Endothelial cell of umbilical vein (primary cell): Measurements from ENCODE around the gene NAPB. TPM values are rescaled to one million over a fixed set of nuclear protein-coding genes. Genes with fewer than 3 reads are reported as not detected.

Source experiments
- BruUV-seq: library from RNA; stranded (reverse); fragments of 400-500 nt; replicated peaks from 2 replicates; lab custom pipeline; 2021; lab: Mats Ljungman, UMichigan
- CTCF ChIA-PET: fragments of 300-600, 350-600 bp; sonication (Branson Sonifier 250); formaldehyde crosslinking; loops from one replicate; lab custom pipeline; 2021; ENCODE audit warnings: antibody characterized with exemption, inconsistent platforms; lab: Charles Lee
- POLR2A ChIA-PET: fragments of 300-600, 350-600 bp; sonication (Branson Sonifier 250); formaldehyde crosslinking; loops from one replicate; lab custom pipeline; 2021; ENCODE audit warnings: antibody characterized with exemption, inconsistent platforms; lab: Charles Lee
- DNase-seq: peaks from one replicate; pipeline ENCODE4 v3.0.0-alpha.2; 2011; ENCODE audit warnings: low read depth, low spot score
- FAIRE-seq: peaks from 2 replicates; lab custom pipeline; 2011; peaks lifted over from hg19 to GRCh38; lab: Jason Lieb, UNC
- H2AFZ ChIP-seq: 2 replicates; pipeline ENCODE4 v1.6.0; 2012; ENCODE audit warnings: low read depth, low read length, control low read depth, inconsistent platforms
- H3K27ac ChIP-seq: 2 replicates; pipeline ENCODE4 v1.5.1; 2011; ENCODE audit warnings: low read depth, mild to moderate bottlenecking, control low read depth, low read length, moderate library complexity; ENCODE audit not compliant: insufficient read depth
- H3K27me3 ChIP-seq, 2 experiments: 2 replicates each; pipeline versions ENCODE4 v1.6.0 to v1.6.1; 2011; ENCODE audit warnings: low read length in 2 of 2, mixed read lengths in 1 of 2; ENCODE audit not compliant: control insufficient read depth in 2 of 2, insufficient read depth in 2 of 2
- H3K36me3 ChIP-seq, 2 experiments: 2 replicates in 1 of 2; 3 replicates in 1 of 2; pipeline ENCODE4 v1.5.1; 2011; ENCODE audit warnings: low read length in 2 of 2, mild to moderate bottlenecking in 1 of 2, moderate library complexity in 1 of 2; ENCODE audit not compliant: control insufficient read depth in 2 of 2, insufficient read depth in 2 of 2; ENCODE audit errors: extremely low read depth in 1 of 2
- H3K4me1 ChIP-seq: 3 replicates; pipeline ENCODE4 v1.5.1; 2011; ENCODE audit warnings: mild to moderate bottlenecking, low read length; ENCODE audit not compliant: control insufficient read depth, insufficient read depth; ENCODE audit errors: extremely low read depth
- H3K4me2 ChIP-seq: 2 replicates; pipeline ENCODE4 v1.6.1; 2011; ENCODE audit warnings: low read length, control low read depth, mixed read lengths; ENCODE audit not compliant: insufficient read depth
- H3K4me3 ChIP-seq, 3 experiments: fragments of 200-600 bp in 1 of 3; sonication (generic), shearing (Covaris generic) in 1 of 3; replicated peaks in 1 of 3; 2 replicates each; pipeline ENCODE4 v1.5.1; 2011 to 2016; ENCODE audit warnings: control low read depth in 3 of 3, low read length in 3 of 3, mild to moderate bottlenecking in 2 of 3, inconsistent platforms in 1 of 3, low read depth in 1 of 3, moderate library complexity in 1 of 3; ENCODE audit not compliant: insufficient read depth in 1 of 3
- H3K79me2 ChIP-seq: 2 replicates; pipeline ENCODE4 v1.6.0; 2012; ENCODE audit warnings: low read length, inconsistent platforms; ENCODE audit not compliant: control insufficient read depth, insufficient read depth
- H3K9ac ChIP-seq: replicated peaks from 2 replicates; pipeline ENCODE3; 2011; ENCODE audit warnings: low read length, control low read depth; ENCODE audit not compliant: insufficient read depth; ENCODE audit errors: extremely low read depth
- H3K9me1 ChIP-seq: replicated peaks from 3 replicates; pipeline ENCODE4 v1.6.0; 2011; ENCODE audit warnings: mild to moderate bottlenecking, low read length; ENCODE audit not compliant: control insufficient read depth, insufficient read depth; ENCODE audit errors: extremely low read depth
- H3K9me3 ChIP-seq: replicated peaks from 2 replicates; pipeline ENCODE4 v1.5.1; 2012; ENCODE audit warnings: low read length, inconsistent platforms; ENCODE audit not compliant: control insufficient read depth, insufficient read depth
- H4K20me1 ChIP-seq: replicated peaks from 2 replicates; pipeline ENCODE3; 2011; ENCODE audit warnings: mild to moderate bottlenecking, low read length; ENCODE audit not compliant: control insufficient read depth, insufficient read depth; ENCODE audit errors: extremely low read depth
- CTCF ChIP-seq, 2 donors: IDR thresholded peaks; 1 replicate in 1 of 2; 2 replicates in 1 of 2; pipeline ENCODE4 v1.5.1; 2011; ENCODE audit warnings: low read length in 2 of 2, mild to moderate bottlenecking in 2 of 2, moderate library complexity in 2 of 2, control low read depth in 1 of 2, inconsistent platforms in 1 of 2, low read depth in 1 of 2; ENCODE audit not compliant: insufficient read depth in 1 of 2; ENCODE audit errors: extremely low read depth in 1 of 2
- EZH2 ChIP-seq: IDR thresholded peaks from 2 replicates; pipeline ENCODE4 v1.6.1; 2012; ENCODE audit warnings: borderline replicate concordance, low read depth, mild to moderate bottlenecking, moderate library complexity, low read length, inconsistent platforms; ENCODE audit not compliant: severe bottlenecking
- FOS ChIP-seq: IDR thresholded peaks from 2 replicates; pipeline ENCODE4 v1.6.1; 2011; ENCODE audit warnings: mild to moderate bottlenecking, low read length, moderate library complexity, borderline replicate concordance; ENCODE audit not compliant: insufficient read depth
- GATA2 ChIP-seq: IDR thresholded peaks from 2 replicates; pipeline ENCODE4 v1.7.0; 2011; ENCODE audit warnings: low read depth, mild to moderate bottlenecking, moderate library complexity, mixed read lengths, low read length; ENCODE audit not compliant: insufficient read length, insufficient read depth
- JUN ChIP-seq: IDR thresholded peaks from 2 replicates; pipeline ENCODE4 v1.6.1; 2011; ENCODE audit warnings: borderline replicate concordance, low read depth; ENCODE audit not compliant: insufficient read length, insufficient read depth
- MAX ChIP-seq: IDR thresholded peaks from 2 replicates; pipeline ENCODE4 v1.6.1; 2011; ENCODE audit not compliant: insufficient read depth, insufficient read length
- MYC ChIP-seq: IDR thresholded peaks from one replicate; pipeline ENCODE4 v1.6.1; 2011; ENCODE audit warnings: mild to moderate bottlenecking, low read depth, low read length
- POLR2A ChIP-seq: IDR thresholded peaks from 2 replicates; pipeline ENCODE4 v1.6.1; 2012; ENCODE audit warnings: low read depth, mild to moderate bottlenecking, control low read depth, low read length
- POLR2AphosphoS5 ChIP-seq: IDR thresholded peaks from 2 replicates; pipeline ENCODE4 v1.6.1; 2012; ENCODE audit warnings: low read depth, mild to moderate bottlenecking, control low read depth, low read length, moderate library complexity; ENCODE audit not compliant: insufficient read depth
- dilution Hi-C: fragments of 300-500 bp; cut with MboI; formaldehyde crosslinking; loops from one replicate; pipeline ENCODE4 v1.15.0; 2019; ENCODE audit warnings: low sequenced_read_pairs; ENCODE audit not compliant: extremely low pct_ligation_motif_present
- intact Hi-C: fragments of 100-400 bp; cut with micrococcal nuclease; formaldehyde crosslinking; loops from one replicate; pipeline ENCODE4 v1.10.0; 2022
- polyA plus RNA-seq, 4 experiments: library from polyadenylated mRNA; depleted of rRNA in 3 of 4; stranded (reverse) in 3 of 4; unstranded in 1 of 4; fragments of >200 nt; gene quantifications; 2 replicates each; pipeline versions ENCODE4 v1.2.1 to v1.2.3, GENCODE V29; 2011 to 2012; ENCODE audit warnings: missing spikeins in 1 of 4
- total RNA-seq: library from RNA; stranded (reverse); gene quantifications from 2 replicates; pipeline ENCODE4 v1.2.3, GENCODE V29; 2021

Gene NAPB
- total and polyA plus RNA-seq, 2 donors (not counting 3 experiments of a cell fraction or from before 2014, with no cell fraction given): 4.7 to 10.1 TPM

GRCh38 chr20:23390091-23390774 lies 31.1 kb downstream of the NAPB start:
- ChIA-PET CTCF (interaction anchor here (1.0 to 1.5 kb wide), 3 partner anchors 31 to 698 kb away, joined by 3 read pairs; partner anchors contain the start of gene NAPB), POLR2A (no interaction called here)
- H2AFZ ChIP-seq: no peak overlapping the region
- no peak for DNase-seq
- H3K9me3 ChIP-seq: no peaks in the 10 kb centered on the region
- H3K9me1 ChIP-seq: no peaks in the 10 kb centered on the region
- intact Hi-C loops: no loop called here
- no peak overlapping the region for H3K27ac ChIP-seq
- no peak overlapping the region for H3K9ac ChIP-seq
- H3K36me3 ChIP-seq: peaks cover 4 to 18% of the 10 kb centered on the region in 2 experiments
- TF ChIP-seq POLR2AphosphoS5 (no peak), GATA2 (no peak), MAX (no peak), POLR2A (no peak), JUN (no peak), MYC (no peak), CTCF (IDR thresholded peaks at IDR 0.05; ENCODE audit: extremely low read depth in 1 of 2, insufficient read depth in 1 of 2, low read depth in 1 of 2, low read length in 2 of 2) (no peak), EZH2 (no peak), FOS (no peak)
- H4K20me1 ChIP-seq: no peaks in the 10 kb centered on the region
- H3K4me3 ChIP-seq: no peak overlapping the region
- H3K27me3 ChIP-seq: no peaks in the 10 kb centered on the region
- no peak overlapping the region for H3K4me2 ChIP-seq
- no TSS peak for BruUV-seq
- dilution Hi-C loops: no loop called here
- peaks cover 3% of the 10 kb centered on the region for H3K4me1 ChIP-seq
- no peak for FAIRE-seq
- no peaks in the 10 kb centered on the region for H3K79me2 ChIP-seq
